ENCODE measurements around the gene SYT12. TPM values are rescaled to one million over a fixed set of nuclear protein-coding genes. Genes with fewer than 3 reads are reported as not detected.
"Not testable (repeated sequence)": the region's sequence is repeated elsewhere in the genome, so short reads cannot be mapped to it uniquely, and the experiment has no call there.

Gene SYT12
- total and polyA plus RNA-seq, 8 donors, result 0.06 to 0.61 (median 0.11) TPM; not detected in 1

- H3K27ac ChIP-seq, result no peak overlapping the region
- intact Hi-C loops (cut with DNase I), result no loop called here
- no peaks in the 10 kb centered on the region for H3K9me3 ChIP-seq
- no peaks in the 10 kb centered on the region for H3K4me1 ChIP-seq
- no peaks in the 10 kb centered on the region for H3K36me3 ChIP-seq
- H3K27me3 ChIP-seq, result no peaks in the 10 kb centered on the region
- H3K4me3 ChIP-seq, result no peak overlapping the region
- ATAC-seq, result no peak
- TF ChIP-seq CTCF (IDR thresholded peaks at IDR 0.05), result no peak
- no peak for DNase-seq
Observed at GRCh38 chr11:66987924-66988637, 34.9 kb upstream of the SYT12 start.

GRCh38 chr11:66988741-66989140 is 34.2 kb upstream of the SYT12 start:
- H3K4me3 ChIP-seq; H3K4me1 ChIP-seq; H3K36me3 ChIP-seq; intact Hi-C loops (cut with DNase I); H3K27ac ChIP-seq; ATAC-seq; DNase-seq; H3K27me3 ChIP-seq; H3K9me3 ChIP-seq: not testable (repeated sequence)

- H3K9me3 ChIP-seq; H3K36me3 ChIP-seq; H3K4me1 ChIP-seq; DNase-seq; H3K27me3 ChIP-seq; H3K4me3 ChIP-seq; intact Hi-C loops (cut with DNase I); ATAC-seq; H3K27ac ChIP-seq: not testable (repeated sequence)
Observed at GRCh38 chr11:66989360-66989759, 33.6 kb upstream of the SYT12 start.

- Histone ChIP-seq H3K4me1 (no peaks in the 10 kb centered on the region), H3K9me3 (no peaks in the 10 kb centered on the region), H3K27ac (no peak overlapping the region), H3K36me3 (no peaks in the 10 kb centered on the region), H3K4me3 (no peak overlapping the region), H3K27me3 (no peaks in the 10 kb centered on the region)
- no peak for ATAC-seq
- intact Hi-C loops (cut with DNase I), result no loop called here
- no peak for DNase-seq
- TF ChIP-seq CTCF (IDR thresholded peaks at IDR 0.05), result no peak
Observed at GRCh38 chr11:66992041-66992440, 30.9 kb upstream of the SYT12 start.

GRCh38 chr11:66996609-66997273 is 26.2 kb upstream of the SYT12 start:
- Histone ChIP-seq H3K4me1 (no peaks in the 10 kb centered on the region), H3K27me3 (no peaks in the 10 kb centered on the region), H3K27ac (no peak overlapping the region), H3K4me3 (no peak overlapping the region), H3K36me3 (no peaks in the 10 kb centered on the region), H3K9me3 (no peaks in the 10 kb centered on the region)
- no peak for DNase-seq
- intact Hi-C loops (cut with DNase I), result no loop called here
- ATAC-seq, result peak; percentile 49
- no peak for TF ChIP-seq CTCF (IDR thresholded peaks at IDR 0.05)

- Histone ChIP-seq H3K9me3 (no peaks in the 10 kb centered on the region), H3K27me3 (no peaks in the 10 kb centered on the region), H3K27ac (no peak overlapping the region), H3K4me3 (no peak overlapping the region), H3K4me1 (no peaks in the 10 kb centered on the region), H3K36me3 (no peaks in the 10 kb centered on the region)
- no peak for DNase-seq
- intact Hi-C loops (cut with DNase I), result no loop called here
- TF ChIP-seq CTCF (IDR thresholded peaks at IDR 0.05), result no peak
- ATAC-seq, result no peak
Observed at GRCh38 chr11:66999555-66999954, 23.4 kb upstream of the SYT12 start.

Data from left lung (tissue), 10 donors.